Measurements from ENCODE around the gene LGMN.

DNA sequence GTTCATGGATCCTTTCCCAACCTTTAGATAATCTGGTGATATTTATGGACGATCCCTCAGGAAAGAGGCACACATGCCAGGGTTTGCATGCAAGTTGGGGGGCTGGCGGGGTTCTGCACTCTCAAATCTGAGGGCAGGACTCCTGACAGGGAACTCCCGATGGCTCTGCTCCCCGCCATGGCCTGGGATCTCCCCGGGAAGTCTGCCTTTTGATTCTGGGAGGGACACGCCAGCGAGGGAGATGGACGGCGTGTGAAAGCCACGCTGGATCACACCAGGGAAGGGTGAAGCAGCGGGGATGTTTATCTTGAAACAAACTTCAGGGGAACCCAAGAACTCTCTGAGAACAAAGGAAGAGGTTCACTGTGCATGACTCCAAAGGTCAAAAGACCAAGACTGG lies 43.6 kb downstream of the LGMN start:
- TF ChIP-seq POLR2AphosphoS5 (IDR thresholded peaks at IDR 0.05) (no peak), EZH2 (IDR thresholded peaks at IDR 0.05; ENCODE audit: borderline replicate concordance, insufficient read depth, low read length, poor library complexity, severe bottlenecking) (no peak), TAF1 (IDR thresholded peaks at IDR 0.05; ENCODE audit: low read depth) (no peak), MXI1 (conservative IDR thresholded peaks at IDR 0.05; ENCODE audit: poor library complexity, severe bottlenecking) (no peak), RAD21 (conservative IDR thresholded peaks at IDR 0.05) (no peak)
- TF ChIP-seq, protein P1, sequence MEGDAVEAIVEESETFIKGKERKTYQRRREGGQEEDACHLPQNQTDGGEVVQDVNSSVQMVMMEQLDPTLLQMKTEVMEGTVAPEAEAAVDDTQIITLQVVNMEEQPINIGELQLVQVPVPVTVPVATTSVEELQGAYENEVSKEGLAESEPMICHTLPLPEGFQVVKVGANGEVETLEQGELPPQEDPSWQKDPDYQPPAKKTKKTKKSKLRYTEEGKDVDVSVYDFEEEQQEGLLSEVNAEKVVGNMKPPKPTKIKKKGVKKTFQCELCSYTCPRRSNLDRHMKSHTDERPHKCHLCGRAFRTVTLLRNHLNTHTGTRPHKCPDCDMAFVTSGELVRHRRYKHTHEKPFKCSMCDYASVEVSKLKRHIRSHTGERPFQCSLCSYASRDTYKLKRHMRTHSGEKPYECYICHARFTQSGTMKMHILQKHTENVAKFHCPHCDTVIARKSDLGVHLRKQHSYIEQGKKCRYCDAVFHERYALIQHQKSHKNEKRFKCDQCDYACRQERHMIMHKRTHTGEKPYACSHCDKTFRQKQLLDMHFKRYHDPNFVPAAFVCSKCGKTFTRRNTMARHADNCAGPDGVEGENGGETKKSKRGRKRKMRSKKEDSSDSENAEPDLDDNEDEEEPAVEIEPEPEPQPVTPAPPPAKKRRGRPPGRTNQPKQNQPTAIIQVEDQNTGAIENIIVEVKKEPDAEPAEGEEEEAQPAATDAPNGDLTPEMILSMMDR (IDR thresholded peaks at IDR 0.05; ENCODE audit: poor library complexity, severe bottlenecking): no peak
- TF ChIP-seq, protein P2, sequence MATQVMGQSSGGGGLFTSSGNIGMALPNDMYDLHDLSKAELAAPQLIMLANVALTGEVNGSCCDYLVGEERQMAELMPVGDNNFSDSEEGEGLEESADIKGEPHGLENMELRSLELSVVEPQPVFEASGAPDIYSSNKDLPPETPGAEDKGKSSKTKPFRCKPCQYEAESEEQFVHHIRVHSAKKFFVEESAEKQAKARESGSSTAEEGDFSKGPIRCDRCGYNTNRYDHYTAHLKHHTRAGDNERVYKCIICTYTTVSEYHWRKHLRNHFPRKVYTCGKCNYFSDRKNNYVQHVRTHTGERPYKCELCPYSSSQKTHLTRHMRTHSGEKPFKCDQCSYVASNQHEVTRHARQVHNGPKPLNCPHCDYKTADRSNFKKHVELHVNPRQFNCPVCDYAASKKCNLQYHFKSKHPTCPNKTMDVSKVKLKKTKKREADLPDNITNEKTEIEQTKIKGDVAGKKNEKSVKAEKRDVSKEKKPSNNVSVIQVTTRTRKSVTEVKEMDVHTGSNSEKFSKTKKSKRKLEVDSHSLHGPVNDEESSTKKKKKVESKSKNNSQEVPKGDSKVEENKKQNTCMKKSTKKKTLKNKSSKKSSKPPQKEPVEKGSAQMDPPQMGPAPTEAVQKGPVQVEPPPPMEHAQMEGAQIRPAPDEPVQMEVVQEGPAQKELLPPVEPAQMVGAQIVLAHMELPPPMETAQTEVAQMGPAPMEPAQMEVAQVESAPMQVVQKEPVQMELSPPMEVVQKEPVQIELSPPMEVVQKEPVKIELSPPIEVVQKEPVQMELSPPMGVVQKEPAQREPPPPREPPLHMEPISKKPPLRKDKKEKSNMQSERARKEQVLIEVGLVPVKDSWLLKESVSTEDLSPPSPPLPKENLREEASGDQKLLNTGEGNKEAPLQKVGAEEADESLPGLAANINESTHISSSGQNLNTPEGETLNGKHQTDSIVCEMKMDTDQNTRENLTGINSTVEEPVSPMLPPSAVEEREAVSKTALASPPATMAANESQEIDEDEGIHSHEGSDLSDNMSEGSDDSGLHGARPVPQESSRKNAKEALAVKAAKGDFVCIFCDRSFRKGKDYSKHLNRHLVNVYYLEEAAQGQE (IDR thresholded peaks at IDR 0.05; ENCODE audit: borderline replicate concordance): no peak

Data from neural cell (in vitro differentiated cells).